Neural crest cell (in vitro differentiated cells): ENCODE data around the gene KDELR1. TPM values are rescaled to one million over a fixed set of nuclear protein-coding genes. Genes with fewer than 3 reads are reported as not detected.
A peak's percentile ranks its signal among the peaks of the same experiment; 100 is the strongest.

Experiments
- DNase-seq: peaks from one replicate; pipeline ENCODE4 v3.0.0; 2021; ENCODE audit warnings: low read depth, mixed read lengths, low spot score
- H3K27ac Mint-ChIP-seq: one replicate; pipeline ENCODE4 v1.8.0; 2021; ENCODE audit warnings: mild to moderate bottlenecking, mixed read lengths; ENCODE audit not compliant: unreplicated experiment
- H3K27me3 Mint-ChIP-seq: 2 replicates; pipeline ENCODE4 v1.8.0; 2021; ENCODE audit warnings: low read depth, mild to moderate bottlenecking, mixed read lengths
- H3K36me3 Mint-ChIP-seq: 2 replicates; pipeline ENCODE4 v1.8.0; 2021; ENCODE audit warnings: low read depth, mild to moderate bottlenecking, mixed read lengths
- H3K4me1 Mint-ChIP-seq: 2 replicates; pipeline ENCODE4 v1.8.0; 2021; ENCODE audit warnings: mixed read lengths
- H3K4me3 Mint-ChIP-seq: one replicate; pipeline ENCODE4 v1.8.0; 2021; ENCODE audit warnings: mild to moderate bottlenecking, mixed read lengths
- H3K9me3 Mint-ChIP-seq: 2 replicates; pipeline ENCODE4 v1.8.0; 2021; ENCODE audit warnings: mixed read lengths
- CTCF ChIP-seq: fragments of 200-600 bp; sonication (generic); conservative IDR thresholded peaks from 2 replicates; pipeline ENCODE4 v1.5.0; 2021; ENCODE audit warnings: antibody characterized with exemption, mild to moderate bottlenecking
- total RNA-seq: library from RNA; stranded (reverse); gene quantifications from 2 replicates; pipeline ENCODE4 v1.2.1, GENCODE V29; 2021

Gene KDELR1
- total RNA-seq, 1 donor from 2014 or later = 172 TPM

GRCh38 chr19:48353677-48354076, 37.7 kb downstream of the KDELR1 start:
- H3K4me3 Mint-ChIP-seq = no peak overlapping the region
- DNase-seq = no peak
- H3K27me3 Mint-ChIP-seq = peaks cover 38% of the 10 kb centered on the region
- H3K36me3 Mint-ChIP-seq = no peaks in the 10 kb centered on the region
- TF ChIP-seq CTCF = no peak
- peaks cover 31% of the 10 kb centered on the region for H3K4me1 Mint-ChIP-seq
- H3K27ac Mint-ChIP-seq = no peak overlapping the region
- H3K9me3 Mint-ChIP-seq = no peaks in the 10 kb centered on the region

GRCh38 chr19:48351341-48351752, 40.0 kb downstream of the KDELR1 start:
- Mint-ChIP-seq H3K4me1 (peaks cover 27% of the 10 kb centered on the region), H3K4me3 (no peak overlapping the region), H3K9me3 (no peaks in the 10 kb centered on the region), H3K36me3 (no peaks in the 10 kb centered on the region), H3K27ac (no peak overlapping the region), H3K27me3 (peaks cover 36% of the 10 kb centered on the region)
- peak; percentile 85 for DNase-seq
- TF ChIP-seq CTCF = peak; percentile 78

GRCh38 chr19:48350856-48351255, 40.5 kb downstream of the KDELR1 start:
- no peaks in the 10 kb centered on the region for H3K36me3 Mint-ChIP-seq
- H3K27me3 Mint-ChIP-seq = peaks cover 33% of the 10 kb centered on the region
- H3K27ac Mint-ChIP-seq = no peak overlapping the region
- no peak for DNase-seq
- no peak overlapping the region for H3K4me3 Mint-ChIP-seq
- peaks cover 25% of the 10 kb centered on the region for H3K4me1 Mint-ChIP-seq
- TF ChIP-seq CTCF = no peak
- H3K9me3 Mint-ChIP-seq = no peaks in the 10 kb centered on the region

- H3K27ac Mint-ChIP-seq = no peak overlapping the region
- H3K9me3 Mint-ChIP-seq = no peaks in the 10 kb centered on the region
- no peak for DNase-seq
- H3K4me1 Mint-ChIP-seq = peaks cover 8% of the 10 kb centered on the region
- H3K27me3 Mint-ChIP-seq = peaks cover 26% of the 10 kb centered on the region
- TF ChIP-seq CTCF = no peak
- H3K36me3 Mint-ChIP-seq = no peaks in the 10 kb centered on the region
- H3K4me3 Mint-ChIP-seq = no peak overlapping the region
Observed at GRCh38 chr19:48348737-48349136, 42.6 kb downstream of the KDELR1 start.

- Mint-ChIP-seq H3K4me1 (peaks cover 4% of the 10 kb centered on the region), H3K27ac (peak overlapping the region; percentile 86), H3K36me3 (no peaks in the 10 kb centered on the region), H3K9me3 (no peaks in the 10 kb centered on the region), H3K27me3 (peaks cover 21% of the 10 kb centered on the region), H3K4me3 (no peak overlapping the region)
- DNase-seq = no peak
- no peak for TF ChIP-seq CTCF
Observed at GRCh38 chr19:48348045-48348444, 43.3 kb downstream of the KDELR1 start.

GRCh38 chr19:48346191-48346590, 45.2 kb downstream of the KDELR1 start:
- TF ChIP-seq CTCF = no peak
- no peak overlapping the region for H3K4me3 Mint-ChIP-seq
- no peak overlapping the region for H3K27ac Mint-ChIP-seq
- DNase-seq = no peak
- H3K9me3 Mint-ChIP-seq = no peaks in the 10 kb centered on the region
- H3K4me1 Mint-ChIP-seq = peaks cover 3% of the 10 kb centered on the region
- H3K36me3 Mint-ChIP-seq = no peaks in the 10 kb centered on the region
- H3K27me3 Mint-ChIP-seq = peaks cover 14% of the 10 kb centered on the region
